GM08714 (cell line): Measurements from ENCODE around the gene PRKACG.
"Not testable (repeated sequence)": the region's sequence is repeated elsewhere in the genome, so short reads cannot be mapped to it uniquely, and the experiment has no call there.

Experiments
- H3K4me3 ChIP-seq: fragments of 200-500 bp; sonication (Bioruptor generic); 2 replicates; pipeline ENCODE4 v1.5.1; 2014; ENCODE audit warnings: mild to moderate bottlenecking, low read length, inconsistent platforms
- ZNF274 ChIP-seq: IDR thresholded peaks from 2 replicates; pipeline ENCODE4 v1.6.1; 2012; ENCODE audit warnings: mild to moderate bottlenecking, low read depth, low read length

Gene PRKACG

GRCh38 chr9:69014013-69014412 lies at the start of gene PRKACG:
Gene PRKACG (minus strand): TSS chr9:69014113. CDS start chr9:69014092, 21 bp downstream.
- no peak within 1 kb of the TSS for H3K4me3 ChIP-seq
- TF ChIP-seq ZNF274: no peak

GRCh38 chr9:69062195-69062594 lies 48.3 kb upstream of the PRKACG start:
- no peak for TF ChIP-seq ZNF274
- H3K4me3 ChIP-seq: no peak overlapping the region

GRCh38 chr9:69060766-69061165 lies 46.9 kb upstream of the PRKACG start:
- H3K4me3 ChIP-seq: no peak overlapping the region
- no peak for TF ChIP-seq ZNF274

GRCh38 chr9:69058101-69058500 lies 44.2 kb upstream of the PRKACG start:
- TF ChIP-seq ZNF274: no peak

GRCh38 chr9:69056191-69056815 lies 42.4 kb upstream of the PRKACG start:
- no peak for TF ChIP-seq ZNF274
- no peak overlapping the region for H3K4me3 ChIP-seq

More at GRCh38 chr9:69058101-69058500, 44.2 kb upstream of the PRKACG start:
- no peak overlapping the region for H3K4me3 ChIP-seq

- no peak for TF ChIP-seq ZNF274
- no peak overlapping the region for H3K4me3 ChIP-seq
Measured at GRCh38 chr9:69054989-69055388, 41.1 kb upstream of the PRKACG start.

GRCh38 chr9:69050936-69051335 lies 37.0 kb upstream of the PRKACG start:
- not testable (repeated sequence) for H3K4me3 ChIP-seq

- no peak for TF ChIP-seq ZNF274
- H3K4me3 ChIP-seq: no peak overlapping the region
Measured at GRCh38 chr9:69049094-69049493, 35.2 kb upstream of the PRKACG start.

GRCh38 chr9:69047371-69047770 lies 33.5 kb upstream of the PRKACG start:
- H3K4me3 ChIP-seq: no peak overlapping the region
- TF ChIP-seq ZNF274: no peak

GRCh38 chr9:69046723-69047122 lies 32.8 kb upstream of the PRKACG start:
- H3K4me3 ChIP-seq: no peak overlapping the region
- no peak for TF ChIP-seq ZNF274

- no peak overlapping the region for H3K4me3 ChIP-seq
- TF ChIP-seq ZNF274: no peak
Measured at GRCh38 chr9:69045821-69046220, 31.9 kb upstream of the PRKACG start.

- TF ChIP-seq ZNF274: no peak
- H3K4me3 ChIP-seq: no peak overlapping the region
Measured at GRCh38 chr9:69044240-69045219, 30.6 kb upstream of the PRKACG start.

GRCh38 chr9:69040646-69041045 lies 26.7 kb upstream of the PRKACG start:
- H3K4me3 ChIP-seq: no peak overlapping the region

GRCh38 chr9:69036799-69037198 lies 22.9 kb upstream of the PRKACG start:
- TF ChIP-seq ZNF274: no peak
- peak overlapping the region; percentile 91; the same call in 1 of the 2 replicates for H3K4me3 ChIP-seq

More at GRCh38 chr9:69040646-69041045, 26.7 kb upstream of the PRKACG start:
- TF ChIP-seq ZNF274: no peak

GRCh38 chr9:69036309-69036708 lies 22.4 kb upstream of the PRKACG start:
- peak overlapping the region; percentile 91 for H3K4me3 ChIP-seq
- no peak for TF ChIP-seq ZNF274
